Left forelimb (tissue), 1 donor: ENCODE measurements around the gene SLC35G3.
"Not testable (repeated sequence)": the region's sequence is repeated elsewhere in the genome, so short reads cannot be mapped to it uniquely, and the experiment has no call there.

Experiments
- DNase-seq: peaks from one replicate; pipeline ENCODE4 v3.0.0-alpha.2; 2018; ENCODE audit warnings: low spot score

SLC35G3 gene

DNA sequence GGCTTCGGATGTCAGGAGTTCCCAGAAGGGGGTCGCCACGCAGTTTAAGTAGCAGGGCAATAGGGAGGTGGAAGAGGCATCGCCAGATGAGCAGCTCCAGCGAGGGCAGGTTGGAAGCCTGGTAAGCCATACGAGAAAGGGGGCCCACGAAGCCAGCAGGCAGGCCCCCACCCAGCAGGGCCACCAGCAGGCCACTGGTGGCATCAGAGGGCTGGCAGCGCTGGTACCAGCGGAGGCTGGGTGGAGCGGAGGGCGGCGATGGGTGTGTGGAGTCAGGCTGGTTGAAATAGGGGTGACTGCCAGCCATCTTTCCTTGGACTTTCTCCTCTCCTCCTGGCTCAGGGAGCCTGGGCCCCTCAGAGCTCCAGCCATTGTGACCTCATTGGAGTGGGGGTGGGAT, at the start of gene SLC35G3:
Gene SLC35G3, minus strand, starts transcription at position 393 of the 400 bp plus-strand sequence. Its CDS starts 86 bp downstream, at position 307.
- DNase-seq, result not testable (repeated sequence)

DNA sequence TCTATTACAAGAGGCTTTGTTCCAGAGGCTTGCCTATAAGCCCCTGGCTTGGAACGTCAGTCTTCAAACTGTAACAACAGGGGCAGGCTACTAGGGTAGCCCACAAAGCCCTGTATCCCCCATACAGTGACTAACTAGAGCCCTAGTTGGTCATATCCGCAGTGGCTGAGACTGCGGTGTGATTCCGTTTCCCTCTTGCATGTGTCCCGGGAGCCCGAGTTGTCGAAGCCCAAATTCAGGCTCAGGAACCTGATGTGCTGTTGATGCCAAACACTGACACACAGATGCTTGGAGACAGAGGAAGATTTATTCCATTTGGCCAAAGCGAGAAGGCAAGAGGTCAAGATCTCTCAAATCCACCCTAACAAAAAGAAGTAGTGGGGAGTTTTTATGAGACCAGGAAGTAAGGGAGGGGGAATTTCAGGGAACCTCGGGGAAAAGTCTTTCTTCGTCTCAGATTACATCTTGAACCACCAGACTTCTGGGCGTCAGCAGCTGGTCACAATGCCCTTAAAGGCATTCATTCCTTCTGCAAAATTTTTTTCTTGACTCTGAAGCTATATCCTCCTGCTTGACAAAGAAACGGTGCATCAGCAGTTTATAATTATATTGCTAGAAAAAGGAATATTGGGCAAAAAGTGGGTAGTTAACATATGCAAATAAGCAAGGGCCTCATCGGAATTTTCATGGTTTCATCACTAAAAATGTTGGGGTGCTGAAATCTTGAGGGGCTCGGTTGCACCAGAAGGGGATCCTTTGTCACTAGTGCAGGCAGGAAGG, 49.6 kb upstream of the SLC35G3 start:
- DNase-seq, result no peak

DNA sequence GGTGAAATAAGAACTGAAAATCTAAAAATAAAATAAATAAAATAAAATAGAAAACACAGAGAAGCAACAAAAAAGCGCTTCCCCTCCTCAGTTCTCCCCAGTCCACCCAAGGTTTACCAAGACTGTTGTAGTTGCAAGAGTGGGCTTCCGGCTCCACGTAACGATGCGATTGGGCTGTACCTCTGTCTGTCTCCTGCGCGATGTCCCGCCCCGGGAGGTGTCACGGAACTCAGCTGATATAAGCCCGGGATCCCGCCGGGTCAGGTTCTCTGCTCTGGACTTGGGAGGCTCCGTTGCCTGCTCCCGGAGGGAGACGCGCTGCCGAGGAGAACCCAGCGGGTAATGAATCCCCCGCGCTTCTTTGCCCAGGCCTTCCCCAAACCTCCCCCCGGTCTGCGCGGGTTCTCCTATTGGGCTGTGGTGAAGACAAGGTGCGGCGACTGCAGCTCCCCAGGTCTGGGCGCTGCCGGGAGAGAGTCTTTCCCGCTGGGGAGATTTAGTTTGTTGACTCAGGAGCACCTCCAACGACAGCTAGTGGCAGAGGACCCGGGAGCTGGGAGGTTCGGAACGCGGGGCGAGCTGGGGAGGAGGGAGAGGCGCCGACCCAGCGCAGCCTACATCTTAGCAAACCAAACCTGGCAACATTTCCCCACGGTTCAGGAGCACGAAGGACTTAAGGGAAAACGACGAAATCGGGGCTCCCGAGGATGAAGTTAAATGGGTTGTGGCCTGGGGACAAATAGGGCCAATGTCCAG, 48.8 kb upstream of the SLC35G3 start, which contains the start of gene SLFN5:
Gene SLFN5, plus strand, starts transcription at position 268 of the 756 bp plus-strand sequence. CDS start 15,619 bp downstream, outside the sequence.
- peak; percentile 88 for DNase-seq

- DNase-seq, result peak; percentile 68
These were observed 48.1 kb upstream of the SLC35G3 start for GRCh38 chr17:35242158-35242804.

DNA sequence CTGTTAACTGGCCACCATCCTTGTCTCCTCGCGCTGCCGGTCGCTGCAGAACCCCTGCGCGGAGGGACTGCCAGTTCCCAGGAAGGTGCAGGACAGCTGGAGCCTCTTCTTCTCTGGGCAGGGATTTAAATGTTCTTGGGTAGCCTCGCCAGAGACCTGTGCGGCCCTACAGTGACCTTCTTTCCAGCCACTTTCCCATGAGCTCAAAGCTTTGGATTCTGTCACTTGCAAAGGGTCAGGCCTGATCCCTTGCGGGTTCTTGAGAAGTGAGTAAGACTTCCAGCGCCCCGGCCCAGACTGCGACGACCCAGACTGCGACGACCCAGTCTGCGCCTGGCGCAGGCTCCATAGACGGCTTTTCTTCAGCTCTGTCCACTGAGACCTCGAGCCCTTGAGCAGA, 47.3 kb upstream of the SLC35G3 start:
- no peak for DNase-seq

GRCh38 chr17:35240861-35241260, 46.7 kb upstream of the SLC35G3 start:
- no peak for DNase-seq

DNA sequence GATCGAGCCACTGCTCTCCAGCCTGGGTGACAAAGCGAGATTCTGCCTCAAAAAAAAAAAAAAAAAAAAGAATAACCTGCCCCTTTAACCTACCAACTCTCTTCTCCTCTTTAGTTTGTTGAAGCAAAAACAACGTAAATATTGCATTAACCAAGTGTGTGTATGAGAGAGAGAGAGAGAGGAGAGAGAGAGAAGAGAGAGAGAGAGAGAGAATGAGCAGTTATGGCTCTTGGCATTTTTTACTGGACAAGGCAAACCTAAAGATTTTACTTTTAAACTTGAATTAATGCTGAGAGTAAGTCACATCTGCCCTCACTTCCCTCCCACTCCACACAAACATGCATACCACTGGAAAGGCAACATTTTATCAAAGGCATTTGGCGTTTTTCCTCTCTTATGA, 45.6 kb upstream of the SLC35G3 start:
- DNase-seq, result no peak

DNA sequence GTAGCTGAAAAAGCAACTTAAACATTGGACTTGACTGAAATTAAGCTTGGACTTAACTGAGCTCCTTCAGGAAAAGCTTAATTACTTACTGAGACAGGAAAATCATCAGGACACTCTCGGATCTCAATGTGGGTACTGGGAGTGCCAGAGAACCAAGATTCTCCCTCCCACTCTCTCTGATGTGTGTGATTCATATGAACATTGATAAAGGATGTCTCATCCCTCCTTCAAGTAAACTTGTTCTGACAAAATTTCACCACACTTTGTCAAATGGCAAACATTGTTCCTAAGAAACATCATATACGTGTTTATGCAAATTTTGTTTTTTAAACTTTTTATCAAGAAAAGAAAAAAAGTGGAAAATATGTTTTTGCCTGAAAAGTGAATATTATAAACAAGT, 44.6 kb upstream of the SLC35G3 start:
- DNase-seq, result no peak

DNA sequence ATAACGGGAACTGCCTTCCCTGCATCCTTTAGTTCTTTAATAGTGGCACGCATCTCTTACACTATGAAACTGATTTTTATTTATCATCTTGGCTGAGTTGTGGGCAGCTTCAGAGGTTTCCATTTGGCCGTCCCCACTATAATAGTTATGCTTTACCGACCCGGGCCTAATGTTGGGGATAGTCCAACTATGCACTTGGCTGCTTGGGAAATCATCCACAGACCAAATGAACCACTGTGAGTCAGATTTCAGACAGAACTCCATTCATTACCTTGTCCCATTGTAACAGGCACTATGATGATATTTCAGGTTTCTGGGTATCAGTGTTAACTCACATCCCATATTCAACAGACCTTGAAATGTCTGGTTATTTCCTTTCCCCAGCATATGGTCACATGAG, 42.6 kb upstream of the SLC35G3 start:
- no peak for DNase-seq

- DNase-seq, result no peak
These were observed 41.7 kb upstream of the SLC35G3 start for GRCh38 chr17:35235917-35236316.

GRCh38 chr17:35235289-35235688, 41.1 kb upstream of the SLC35G3 start:
- DNase-seq, result no peak

DNA sequence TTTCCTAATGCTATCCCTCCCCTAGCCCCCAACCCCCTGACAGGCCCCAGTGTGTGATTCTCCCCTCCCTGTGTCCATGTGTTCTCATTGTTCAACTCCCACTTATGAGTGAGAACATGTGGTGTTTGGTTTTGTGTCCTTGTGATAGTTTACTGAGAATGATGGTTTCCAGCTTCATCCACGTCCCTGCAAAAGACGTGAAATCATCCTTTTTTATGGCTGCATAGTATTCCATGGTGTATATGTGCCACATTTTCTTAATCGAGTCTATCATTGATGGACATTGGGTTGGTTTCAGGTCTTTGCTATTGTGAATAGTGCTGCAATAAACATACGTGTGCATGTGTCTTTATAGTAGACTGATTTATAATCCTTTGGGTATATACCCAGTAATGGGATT, 40.1 kb upstream of the SLC35G3 start:
- DNase-seq, result not testable (repeated sequence)

GRCh38 chr17:35229638-35230037, 35.4 kb upstream of the SLC35G3 start:
- DNase-seq, result no peak

DNA sequence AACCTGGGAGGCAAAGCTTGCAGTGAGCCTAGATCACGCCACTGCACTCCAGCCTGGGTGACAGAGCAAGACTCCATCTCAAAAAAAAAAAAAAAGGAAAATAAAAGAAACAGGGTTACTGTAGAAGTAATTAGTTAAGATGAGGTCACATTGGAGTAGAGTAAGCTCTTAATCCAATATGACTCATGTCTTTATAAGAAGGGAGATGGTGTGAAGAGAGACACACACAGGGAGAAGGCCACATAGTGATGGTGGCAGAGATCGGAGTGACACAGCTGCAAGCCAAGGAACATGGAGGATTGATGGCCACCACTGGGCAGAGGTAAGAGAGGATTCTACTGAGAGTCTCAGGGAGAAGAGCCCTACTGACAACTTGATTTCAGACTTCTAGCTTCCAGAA, 33.4 kb upstream of the SLC35G3 start:
- DNase-seq, result no peak

DNA sequence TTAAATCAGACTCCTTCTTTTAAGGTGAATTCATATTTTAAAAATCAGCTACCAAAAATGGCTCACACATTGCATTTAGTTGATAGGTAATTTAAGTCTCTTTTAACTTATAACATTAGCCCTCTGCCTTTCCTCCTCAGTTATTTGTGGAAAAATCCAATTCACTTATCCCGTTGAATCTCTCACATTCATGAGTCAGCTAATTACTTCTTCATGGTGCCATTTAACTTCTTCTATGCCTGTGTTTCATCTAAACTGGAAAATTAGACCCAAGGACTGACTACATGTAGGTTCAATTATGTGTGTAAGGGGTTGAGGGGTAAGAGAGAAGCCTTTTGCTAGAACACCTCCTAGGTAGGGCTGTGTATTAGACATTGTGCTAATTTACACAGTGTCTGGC, 30.2 kb upstream of the SLC35G3 start:
- no peak for DNase-seq

DNA sequence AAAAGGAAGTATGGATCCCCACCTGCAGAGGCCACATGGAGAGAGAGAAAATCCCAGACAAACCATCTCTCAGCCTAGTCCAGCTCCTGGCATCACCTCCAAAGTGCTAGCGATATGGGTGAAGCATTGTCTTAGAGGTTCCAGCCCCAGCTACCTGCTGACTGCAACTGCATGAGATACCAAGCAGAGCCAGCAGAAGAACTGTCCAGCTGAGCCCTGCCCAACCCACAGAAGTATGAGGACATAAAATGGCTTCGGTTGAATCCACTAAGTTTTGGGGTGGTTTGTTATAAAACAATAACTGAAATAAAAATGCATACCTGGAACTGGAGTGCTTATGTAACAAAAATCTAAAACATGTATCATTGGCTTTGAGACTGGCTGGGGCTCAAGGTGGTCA, 28.3 kb upstream of the SLC35G3 start:
- no peak for DNase-seq

- DNase-seq, result no peak
These were observed 24.7 kb upstream of the SLC35G3 start for GRCh38 chr17:35218915-35219314.

GRCh38 chr17:35217107-35217506, 22.9 kb upstream of the SLC35G3 start:
- no peak for DNase-seq

- DNase-seq, result no peak
These were observed 20.6 kb upstream of the SLC35G3 start for GRCh38 chr17:35214631-35215273.

- no peak for DNase-seq
These were observed 20.0 kb upstream of the SLC35G3 start for GRCh38 chr17:35214192-35214591.

GRCh38 chr17:35213412-35213940, 19.3 kb upstream of the SLC35G3 start:
- DNase-seq, result no peak

DNA sequence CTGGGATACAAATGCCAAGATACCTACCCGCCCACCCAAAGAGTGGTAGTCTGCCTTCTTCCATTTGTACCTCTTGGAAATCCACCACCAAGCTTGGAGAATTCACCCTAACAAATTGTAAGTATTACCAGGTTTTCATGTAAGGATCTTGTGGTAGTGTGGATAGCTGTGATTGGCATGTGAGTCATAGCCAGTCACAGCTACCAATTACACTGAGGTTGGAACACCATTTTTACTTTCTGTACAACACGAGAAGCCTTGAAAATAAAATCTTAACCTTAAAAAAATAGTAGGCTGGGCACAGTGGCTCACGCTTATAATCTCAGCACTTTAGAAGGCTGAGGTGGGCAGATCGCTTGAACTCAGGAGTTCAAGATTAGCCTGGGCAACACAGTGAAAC, 18.5 kb upstream of the SLC35G3 start:
- no peak for DNase-seq
